ENCODE measurements around the gene PPP6R2. TPM values are rescaled to one million over a fixed set of nuclear protein-coding genes. Genes with fewer than 3 reads are reported as not detected.

The PPP6R2 gene
- total RNA-seq, 1 experiment from 2014 or later, result 61.3 TPM

GRCh38 chr22:50361222-50361621, 18.1 kb downstream of the PPP6R2 start (continued):
- no peak for TF ChIP-seq ZBTB33 (IDR thresholded peaks at IDR 0.05; ENCODE audit: extremely low read depth, insufficient replicate concordance, low read length)

- H3K9me2 ChIP-seq (ENCODE audit: insufficient read depth), result no peaks in the 10 kb centered on the region
- no peaks in the 10 kb centered on the region; a peak in 1 of 4 replicates for H3K36me3 ChIP-seq (ENCODE audit: control insufficient read depth in 1 of 2, insufficient read depth in 2 of 2, low read length in 2 of 2)
- BruUV-seq (replicated peaks), result no TSS peak
- no peak overlapping the region for H3K27ac ChIP-seq (ENCODE audit: low read depth, low read length)
- RAD21 ChIA-PET (ENCODE audit: low non-redundant PET in 1 of 2, low total read pairs in 2 of 2, uncharacterized antibody in 2 of 2, unreplicated experiment in 2 of 2), result no interaction called here
- no peaks in the 10 kb centered on the region for H3K9me3 ChIP-seq (ENCODE audit: control insufficient read depth in 1 of 2, insufficient read depth in 1 of 2, low read depth in 1 of 2, low read length in 2 of 2)
- no peak overlapping the region for H3K9ac ChIP-seq (ENCODE audit: low read length)
- no peaks in the 10 kb centered on the region for H3K27me3 ChIP-seq (ENCODE audit: insufficient read depth, low read length)
- no peak overlapping the region for H2AFZ ChIP-seq (ENCODE audit: low read depth, low read length, poor library complexity, severe bottlenecking)
- peaks cover 95% of the 10 kb centered on the region for H3K79me2 ChIP-seq (ENCODE audit: insufficient read depth, low read length)
- peaks cover 7% of the 10 kb centered on the region; the same call in 1 of the 2 replicates for H4K20me1 ChIP-seq (ENCODE audit: insufficient read depth)
- no peak for DNase-seq (ENCODE audit: low read depth, low spot score)
- H3K4me3 ChIP-seq (replicated peaks in 1 of 2; ENCODE audit: low read depth in 1 of 2, low read length in 2 of 2), result no peak overlapping the region
- no peaks in the 10 kb centered on the region for H3K4me1 ChIP-seq (ENCODE audit: control insufficient read depth in 1 of 2, insufficient read depth in 2 of 2, low read length in 2 of 2)
- intact Hi-C loops (cut with micrococcal nuclease), result no loop called here
- POLR2A ChIA-PET, result interaction anchor here (1.4 kb wide), 1 partner anchor 10 kb away, joined by 3 read pairs; no protein-coding TSS in a partner anchor
- ATAC-seq, result no peak
- CTCF ChIA-PET, result no interaction called here
- H3K4me2 ChIP-seq (ENCODE audit: low read length), result no peak overlapping the region
- TF ChIP-seq SRF (IDR thresholded peaks at IDR 0.05; ENCODE audit: low read depth) (no peak), EZH2phosphoT487 (IDR thresholded peaks at IDR 0.05; ENCODE audit: borderline replicate concordance) (no peak), POLR2A (IDR thresholded peaks at IDR 0.05; ENCODE audit: borderline replicate concordance, extremely low read depth, insufficient read depth, insufficient read length) (no peak), FOSL1 (IDR thresholded peaks at IDR 0.05; ENCODE audit: low read depth) (no peak), YY1 (IDR thresholded peaks at IDR 0.05; ENCODE audit: extremely low read depth, insufficient replicate concordance, low read depth, low read length) (no peak), CBX3 (IDR thresholded peaks at IDR 0.05; ENCODE audit: low read depth) (no peak), ZNF274 (IDR thresholded peaks at IDR 0.05; ENCODE audit: low read depth, low read length) (no peak), SP1 (IDR thresholded peaks at IDR 0.05; ENCODE audit: low read depth) (no peak), ZBTB33 (IDR thresholded peaks at IDR 0.05; ENCODE audit: extremely low read depth, insufficient replicate concordance, low read length) (no peak), SIN3A (IDR thresholded peaks at IDR 0.05; ENCODE audit: low read depth) (no peak), POLR2AphosphoS5 (IDR thresholded peaks at IDR 0.05; ENCODE audit: low read depth, low read length) (no peak), REST (IDR thresholded peaks at IDR 0.05; ENCODE audit: low read depth) (no peak), CEBPB (IDR thresholded peaks at IDR 0.05; ENCODE audit: low read depth) (no peak), EGR1 (IDR thresholded peaks at IDR 0.05; ENCODE audit: low read depth) (no peak), ELF1 (IDR thresholded peaks at IDR 0.05; ENCODE audit: borderline replicate concordance, low read depth) (no peak), EZH2 (IDR thresholded peaks at IDR 0.05) (no peak)
Measured at GRCh38 chr22:50361688-50362087, 18.6 kb downstream of the PPP6R2 start.
